ENCODE measurements around the gene ETS2. TPM values are rescaled to one million over a fixed set of nuclear protein-coding genes. Genes with fewer than 3 reads are reported as not detected.

The ETS2 gene
- total and polyA plus RNA-seq, 2 of the 8 experiments (the other 6 are each of a cell fraction or from before 2014, with no cell fraction given): 11.0 to 45.1 TPM

- TF ChIP-seq CHD7 (IDR thresholded peaks at IDR 0.05; ENCODE audit: insufficient replicate concordance, low read length) (no peak), MAX (IDR thresholded peaks at IDR 0.05) (no peak), RBBP5 (IDR thresholded peaks at IDR 0.05; ENCODE audit: borderline replicate concordance, low read depth, low read length) (no peak), SP1 (IDR thresholded peaks at IDR 0.05; ENCODE audit: low read depth, low read length) (no peak), CREB1 (IDR thresholded peaks at IDR 0.05) (no peak), ZNF274 (IDR thresholded peaks at IDR 0.05; ENCODE audit: borderline replicate concordance, extremely low read depth, low read length) (no peak), EP300 (IDR thresholded peaks at IDR 0.05; ENCODE audit: borderline replicate concordance in 1 of 2, low read depth in 2 of 2, low read length in 2 of 2) (no peak), CHD1 (IDR thresholded peaks at IDR 0.05; ENCODE audit: low read depth, low read length) (no peak), SRF (IDR thresholded peaks at IDR 0.05; ENCODE audit: low read depth, low read length) (no peak), EZH2 (IDR thresholded peaks at IDR 0.05; ENCODE audit: low read depth, low read length, severe bottlenecking) (no peak)
These were observed 21.1 kb upstream of the ETS2 start (continued) for GRCh38 chr21:38784458-38785266.
